Measurements from ENCODE around the gene ARHGAP26.
A peak's percentile ranks its signal among the peaks of the same experiment; 100 is the strongest.

Gene ARHGAP26

GRCh38 chr5:142915813-142916424 is 145.7 kb downstream of the ARHGAP26 start:
- no peak overlapping the region for H2AFZ ChIP-seq (ENCODE audit: low read length)
- no peaks in the 10 kb centered on the region for H4K20me1 ChIP-seq (ENCODE audit: insufficient read depth, low read length)
- H3K4me3 ChIP-seq (ENCODE audit: low read depth, low read length, poor library complexity, severe bottlenecking), result no peak overlapping the region
- H3K9me2 ChIP-seq (ENCODE audit: low read depth, low read length), result no peaks in the 10 kb centered on the region
- no peak overlapping the region for H3K27ac ChIP-seq (ENCODE audit: low read depth, low read length, poor library complexity, severe bottlenecking)
- H3K9ac ChIP-seq (ENCODE audit: low read length), result no peak overlapping the region
- H3K4me2 ChIP-seq (ENCODE audit: low read length), result no peak overlapping the region
- H3K79me2 ChIP-seq (ENCODE audit: insufficient read depth, low read length), result no peaks in the 10 kb centered on the region
- H3K36me3 ChIP-seq (ENCODE audit: insufficient read depth, low read length), result no peaks in the 10 kb centered on the region
- H3K9me3 ChIP-seq (ENCODE audit: low read length), result no peaks in the 10 kb centered on the region
- TF ChIP-seq CTCF (IDR thresholded peaks at IDR 0.05; ENCODE audit: low read length) (peak; percentile 52), EZH2 (IDR thresholded peaks at IDR 0.05; ENCODE audit: borderline replicate concordance, low read length) (no peak)
- H3F3A ChIP-seq (ENCODE audit: insufficient read depth, low read length), result no peaks in the 10 kb centered on the region
- H3K4me1 ChIP-seq (ENCODE audit: insufficient read depth, low read length, severe bottlenecking), result no peaks in the 10 kb centered on the region
- H3K27me3 ChIP-seq (ENCODE audit: insufficient read depth, low read length), result no peaks in the 10 kb centered on the region

GRCh38 chr5:142918959-142919635 is 148.9 kb downstream of the ARHGAP26 start:
- no peak overlapping the region for H3K4me3 ChIP-seq (ENCODE audit: low read depth, low read length, poor library complexity, severe bottlenecking)
- H3K9me3 ChIP-seq (ENCODE audit: low read length), result no peaks in the 10 kb centered on the region
- H3K79me2 ChIP-seq (ENCODE audit: insufficient read depth, low read length), result no peaks in the 10 kb centered on the region
- TF ChIP-seq EZH2 (IDR thresholded peaks at IDR 0.05; ENCODE audit: borderline replicate concordance, low read length), result no peak
- H3F3A ChIP-seq (ENCODE audit: insufficient read depth, low read length), result no peaks in the 10 kb centered on the region
- H3K9ac ChIP-seq (ENCODE audit: low read length), result no peak overlapping the region
- H2AFZ ChIP-seq (ENCODE audit: low read length), result no peak overlapping the region
- no peak overlapping the region for H3K4me2 ChIP-seq (ENCODE audit: low read length)
- H3K36me3 ChIP-seq (ENCODE audit: insufficient read depth, low read length), result no peaks in the 10 kb centered on the region
- no peaks in the 10 kb centered on the region for H3K27me3 ChIP-seq (ENCODE audit: insufficient read depth, low read length)
- no peaks in the 10 kb centered on the region for H3K4me1 ChIP-seq (ENCODE audit: insufficient read depth, low read length, severe bottlenecking)
- H3K27ac ChIP-seq (ENCODE audit: low read depth, low read length, poor library complexity, severe bottlenecking), result no peak overlapping the region
- no peaks in the 10 kb centered on the region for H3K9me2 ChIP-seq (ENCODE audit: low read depth, low read length)
- no peaks in the 10 kb centered on the region for H4K20me1 ChIP-seq (ENCODE audit: insufficient read depth, low read length)

GRCh38 chr5:142920849-142921612 is 150.9 kb downstream of the ARHGAP26 start:
- no peaks in the 10 kb centered on the region for H3K36me3 ChIP-seq (ENCODE audit: insufficient read depth, low read length)
- no peaks in the 10 kb centered on the region for H3K79me2 ChIP-seq (ENCODE audit: insufficient read depth, low read length)
- no peaks in the 10 kb centered on the region for H3K9me2 ChIP-seq (ENCODE audit: low read depth, low read length)
- H3K4me2 ChIP-seq (ENCODE audit: low read length), result no peak overlapping the region
- no peaks in the 10 kb centered on the region for H3K9me3 ChIP-seq (ENCODE audit: low read length)
- no peak overlapping the region for H3K4me3 ChIP-seq (ENCODE audit: low read depth, low read length, poor library complexity, severe bottlenecking)
- H3F3A ChIP-seq (ENCODE audit: insufficient read depth, low read length), result no peaks in the 10 kb centered on the region
- no peaks in the 10 kb centered on the region for H3K27me3 ChIP-seq (ENCODE audit: insufficient read depth, low read length)
- no peaks in the 10 kb centered on the region for H3K4me1 ChIP-seq (ENCODE audit: insufficient read depth, low read length, severe bottlenecking)
- no peaks in the 10 kb centered on the region for H4K20me1 ChIP-seq (ENCODE audit: insufficient read depth, low read length)
- H3K27ac ChIP-seq (ENCODE audit: low read depth, low read length, poor library complexity, severe bottlenecking), result no peak overlapping the region
- TF ChIP-seq EZH2 (IDR thresholded peaks at IDR 0.05; ENCODE audit: borderline replicate concordance, low read length) (no peak), CTCF (IDR thresholded peaks at IDR 0.05; ENCODE audit: low read length) (no peak)
- H2AFZ ChIP-seq (ENCODE audit: low read length), result no peak overlapping the region
- H3K9ac ChIP-seq (ENCODE audit: low read length), result no peak overlapping the region
